HG02571 (cell line): ENCODE results near the gene ADARB2.
"Not testable (repeated sequence)": the region's sequence is repeated elsewhere in the genome, so short reads cannot be mapped to it uniquely, and the experiment has no call there.

Source experiments
- ATAC-seq: cut with Tn5 transposase; IDR thresholded peaks from one replicate; pipeline ENCODE4 v1.9.1; 2021; ENCODE audit warnings: mild to moderate bottlenecking, moderate library complexity; ENCODE audit not compliant: unreplicated experiment

ADARB2 gene

DNA sequence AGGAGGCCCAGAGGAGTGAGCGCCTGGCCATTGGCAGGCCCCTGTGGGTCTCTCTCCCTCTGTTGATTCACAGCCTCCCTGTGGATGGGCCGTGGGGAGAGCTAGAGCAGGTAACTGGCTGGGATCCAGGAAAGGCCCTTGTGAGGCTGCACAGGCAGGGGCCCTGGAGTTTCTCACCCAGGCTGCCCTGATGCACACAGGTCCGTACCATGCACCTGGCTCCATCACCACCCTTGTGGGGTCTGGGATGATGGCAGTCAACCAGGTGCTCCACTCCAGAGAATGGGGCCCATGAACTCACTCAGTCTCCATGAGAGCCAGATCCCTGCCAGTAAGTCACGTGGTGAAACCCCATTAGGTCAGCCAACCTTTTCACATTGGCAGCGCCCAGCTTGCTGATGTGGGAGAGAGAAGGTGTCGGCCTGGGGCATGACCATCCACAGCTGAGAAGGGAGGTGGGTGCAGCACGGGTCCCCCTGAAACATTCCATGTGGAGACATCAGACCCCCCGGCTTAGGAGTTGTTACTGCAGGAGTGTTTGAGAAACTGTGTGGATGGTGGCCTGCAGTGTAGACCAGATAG lies 320.8 kb downstream of the ADARB2 start:
- no peak for ATAC-seq

- no peak for ATAC-seq
These were observed 322.4 kb downstream of the ADARB2 start for GRCh38 chr10:1414893-1415292.

GRCh38 chr10:1414346-1414745 lies 323.0 kb downstream of the ADARB2 start:
- not testable (repeated sequence) for ATAC-seq

GRCh38 chr10:1413823-1414222 lies 323.5 kb downstream of the ADARB2 start:
- no peak for ATAC-seq

DNA sequence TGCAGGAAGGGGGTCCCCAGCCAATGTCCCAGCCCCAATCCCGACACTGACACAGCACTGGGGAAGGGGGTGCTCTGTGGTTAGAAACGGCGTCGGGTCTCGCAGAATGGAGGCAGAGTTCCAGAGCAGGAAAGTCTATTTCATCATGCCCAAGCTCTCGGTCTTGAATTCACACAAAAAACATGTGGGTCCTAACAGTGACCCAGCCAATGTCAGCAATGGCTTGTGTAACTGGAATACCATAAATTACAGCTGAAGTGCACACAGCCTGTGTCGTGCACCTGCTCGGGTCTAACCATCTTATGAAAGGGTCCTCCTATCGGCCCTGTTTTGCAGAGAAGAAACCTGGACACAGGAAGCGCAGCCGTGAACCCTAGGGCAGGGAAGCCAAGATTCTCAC lies 324.1 kb downstream of the ADARB2 start:
- ATAC-seq: no peak

DNA sequence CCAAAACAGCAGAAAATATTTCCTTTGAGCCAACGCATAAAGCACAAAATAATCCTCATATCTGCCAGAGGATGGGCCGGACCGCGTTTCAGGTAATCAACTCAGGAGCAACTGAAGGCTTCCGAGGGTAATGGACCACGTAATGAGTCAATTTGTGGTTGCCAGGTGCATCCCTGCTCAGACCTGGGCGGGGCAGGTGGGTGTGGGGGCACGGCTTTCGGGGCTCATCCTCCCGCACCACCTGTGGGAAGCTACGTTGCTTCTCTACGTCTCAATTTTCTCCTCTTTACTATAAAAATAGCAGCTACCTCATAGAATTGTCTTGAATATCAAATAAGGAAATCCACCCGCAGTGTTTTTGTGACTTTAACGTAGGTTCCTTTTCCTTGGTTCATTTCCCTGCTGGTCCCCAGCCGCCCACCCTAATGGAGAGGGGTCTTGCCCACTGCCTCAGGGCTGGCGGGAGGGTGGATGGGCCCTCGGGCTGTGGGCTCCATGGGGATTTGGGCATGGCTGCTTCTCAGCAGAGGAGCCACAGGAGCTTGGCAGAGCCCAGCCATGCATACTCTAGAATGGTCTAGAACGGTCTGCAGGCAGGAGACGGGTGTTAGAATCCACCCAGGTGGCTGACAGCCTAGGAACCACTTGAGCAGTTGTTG lies 324.7 kb downstream of the ADARB2 start:
- no peak for ATAC-seq

- no peak for ATAC-seq
These were observed 325.4 kb downstream of the ADARB2 start for GRCh38 chr10:1411956-1412355.

GRCh38 chr10:1411451-1411850 lies 325.9 kb downstream of the ADARB2 start:
- ATAC-seq: no peak

DNA sequence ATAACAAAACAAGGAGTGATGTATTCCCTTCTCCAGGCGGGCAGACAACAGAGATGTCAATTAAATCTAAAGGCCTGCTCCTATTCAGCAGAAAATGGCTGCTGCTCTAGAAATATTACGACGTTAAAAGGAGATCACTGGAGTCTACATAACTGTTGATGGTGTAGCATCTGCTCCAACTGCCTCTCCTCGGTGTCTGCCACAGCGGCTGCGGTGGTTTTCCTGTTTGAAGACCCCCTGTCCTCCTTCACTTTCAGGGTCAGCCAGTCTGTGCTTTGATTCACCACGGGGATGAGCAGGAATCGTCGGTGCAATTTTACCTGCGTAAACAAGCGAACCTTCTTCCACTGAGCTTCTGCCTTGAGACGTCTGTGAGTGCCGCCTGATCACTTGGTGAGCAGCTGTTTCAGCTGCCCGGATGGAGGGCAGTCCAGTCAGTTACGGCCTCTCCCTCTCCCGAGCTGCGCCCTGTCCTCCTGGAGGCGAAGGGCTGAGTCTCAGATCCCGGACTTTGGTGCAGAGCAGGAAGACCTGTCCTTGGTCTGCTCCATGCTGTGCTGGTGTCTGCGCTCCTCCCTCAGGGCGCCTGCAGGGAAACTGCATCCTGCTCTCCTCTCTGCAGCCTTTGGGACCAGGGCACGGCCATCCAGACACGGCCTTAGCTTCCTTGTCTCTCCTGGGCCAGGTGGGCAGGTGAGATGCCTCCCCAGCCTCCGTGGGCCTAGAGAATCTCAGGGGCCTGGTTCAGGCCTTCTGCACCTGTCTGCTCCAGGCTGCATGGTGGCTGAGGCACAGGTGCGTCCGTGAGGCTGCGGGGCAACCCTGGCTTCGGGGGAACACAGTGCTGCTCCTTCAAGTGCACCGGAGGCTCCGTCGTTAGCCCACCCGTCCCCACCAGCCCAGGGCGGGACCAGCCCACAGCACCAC lies 326.6 kb downstream of the ADARB2 start:
- no peak for ATAC-seq

- no peak for ATAC-seq
These were observed 327.3 kb downstream of the ADARB2 start for GRCh38 chr10:1410032-1410431.

DNA sequence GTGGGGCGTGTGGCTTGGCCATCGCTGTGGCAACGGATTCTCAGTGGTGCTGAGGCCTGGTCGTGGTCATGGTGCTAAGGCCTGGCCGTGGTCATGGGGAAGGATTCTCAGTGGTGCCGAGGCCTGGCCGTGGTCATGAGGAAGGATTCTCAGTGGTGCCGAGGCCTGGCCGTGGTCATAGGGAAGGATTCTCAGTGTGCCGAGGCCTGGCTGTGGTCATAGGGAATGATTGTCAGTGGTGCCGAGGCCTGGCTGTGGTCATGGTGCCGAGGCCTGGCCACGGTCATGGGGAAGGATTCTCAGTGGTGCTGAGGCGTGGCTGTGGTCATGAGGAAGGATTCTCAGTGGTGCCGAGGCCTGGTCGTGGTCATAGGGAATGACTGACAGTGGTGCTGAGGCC lies 327.9 kb downstream of the ADARB2 start:
- ATAC-seq: no peak

DNA sequence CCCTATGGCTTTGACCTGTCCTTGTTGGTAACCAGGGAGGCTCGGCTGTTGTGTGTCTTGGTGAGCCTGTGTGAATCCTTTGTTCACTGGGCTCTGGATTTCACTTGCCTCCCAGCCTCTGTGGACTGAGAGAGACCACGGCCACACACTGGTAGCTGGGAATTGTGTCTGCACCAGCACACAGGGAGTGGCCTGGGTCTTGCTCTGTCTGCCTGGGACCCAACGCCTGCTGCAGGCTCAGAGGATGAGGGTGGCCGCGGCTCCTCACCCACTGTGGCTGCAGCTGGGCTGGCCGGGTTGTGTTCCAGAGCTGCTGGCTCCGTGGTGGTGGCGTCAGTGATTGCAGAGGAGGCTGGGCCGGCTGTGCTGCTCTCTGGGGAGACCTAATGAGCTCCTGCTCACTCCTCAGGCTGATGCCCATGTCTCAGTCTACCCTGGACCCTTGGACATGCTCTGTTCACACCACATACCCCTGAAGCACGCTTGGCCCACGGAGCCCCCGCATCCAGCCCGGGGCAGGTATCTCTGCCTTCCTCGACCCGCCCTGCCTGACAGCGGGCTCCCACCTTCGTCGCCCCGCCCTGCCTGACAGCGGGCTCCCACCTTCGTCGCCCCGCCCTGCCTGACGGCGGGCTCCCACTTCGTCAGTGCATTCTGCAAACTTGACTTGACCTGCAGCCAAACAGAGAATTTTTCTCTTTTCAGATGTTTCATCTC lies 328.5 kb downstream of the ADARB2 start:
- no peak for ATAC-seq

DNA sequence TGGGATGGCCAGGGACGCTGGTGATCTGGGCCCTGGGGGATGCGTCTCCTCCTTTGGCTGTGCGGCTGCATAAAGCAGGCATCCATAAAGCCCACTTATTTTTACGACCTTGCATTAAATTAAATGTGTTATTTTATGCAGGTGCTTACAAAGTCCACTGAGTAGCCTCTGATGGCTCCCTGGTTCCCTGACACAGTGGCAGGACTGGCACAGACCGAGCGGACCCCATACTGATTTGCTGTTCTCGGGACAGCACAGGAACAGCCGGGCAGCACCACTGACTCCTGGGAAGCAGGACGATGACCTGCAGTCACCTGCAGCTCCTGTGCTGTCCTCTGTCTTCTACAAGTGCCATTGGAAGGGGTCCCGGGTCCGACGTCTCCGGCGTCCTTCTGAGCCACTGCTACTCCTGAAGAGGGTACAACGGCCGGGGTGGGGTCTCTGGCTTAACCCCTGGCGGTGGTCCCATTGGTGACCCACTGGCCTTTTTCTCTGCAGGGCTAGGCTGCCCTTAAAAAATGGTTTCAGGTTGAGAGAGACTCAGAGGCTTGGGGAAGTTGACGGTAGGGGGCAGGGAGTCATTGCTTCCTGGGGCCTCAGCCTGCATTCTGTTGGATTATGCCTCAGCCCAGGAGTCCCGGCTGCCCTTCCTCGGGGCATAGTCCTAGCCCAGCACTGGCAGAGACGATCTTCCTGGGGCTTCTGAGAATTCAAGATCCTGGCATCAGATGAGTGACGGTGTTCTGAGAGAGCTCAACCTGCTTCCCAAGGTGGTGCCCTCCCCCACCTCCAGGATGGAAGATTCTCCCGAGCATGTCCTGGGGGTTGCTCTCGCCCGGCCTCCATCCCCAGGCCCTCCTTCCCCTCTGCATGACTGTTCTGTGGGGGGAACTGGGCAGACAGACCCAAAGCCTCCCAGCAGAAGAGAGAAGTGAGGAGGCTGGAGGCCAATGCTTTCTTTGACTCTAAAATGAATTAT lies 330.1 kb downstream of the ADARB2 start:
- ATAC-seq: no peak

- ATAC-seq: no peak
These were observed 331.0 kb downstream of the ADARB2 start for GRCh38 chr10:1406132-1406966.

DNA sequence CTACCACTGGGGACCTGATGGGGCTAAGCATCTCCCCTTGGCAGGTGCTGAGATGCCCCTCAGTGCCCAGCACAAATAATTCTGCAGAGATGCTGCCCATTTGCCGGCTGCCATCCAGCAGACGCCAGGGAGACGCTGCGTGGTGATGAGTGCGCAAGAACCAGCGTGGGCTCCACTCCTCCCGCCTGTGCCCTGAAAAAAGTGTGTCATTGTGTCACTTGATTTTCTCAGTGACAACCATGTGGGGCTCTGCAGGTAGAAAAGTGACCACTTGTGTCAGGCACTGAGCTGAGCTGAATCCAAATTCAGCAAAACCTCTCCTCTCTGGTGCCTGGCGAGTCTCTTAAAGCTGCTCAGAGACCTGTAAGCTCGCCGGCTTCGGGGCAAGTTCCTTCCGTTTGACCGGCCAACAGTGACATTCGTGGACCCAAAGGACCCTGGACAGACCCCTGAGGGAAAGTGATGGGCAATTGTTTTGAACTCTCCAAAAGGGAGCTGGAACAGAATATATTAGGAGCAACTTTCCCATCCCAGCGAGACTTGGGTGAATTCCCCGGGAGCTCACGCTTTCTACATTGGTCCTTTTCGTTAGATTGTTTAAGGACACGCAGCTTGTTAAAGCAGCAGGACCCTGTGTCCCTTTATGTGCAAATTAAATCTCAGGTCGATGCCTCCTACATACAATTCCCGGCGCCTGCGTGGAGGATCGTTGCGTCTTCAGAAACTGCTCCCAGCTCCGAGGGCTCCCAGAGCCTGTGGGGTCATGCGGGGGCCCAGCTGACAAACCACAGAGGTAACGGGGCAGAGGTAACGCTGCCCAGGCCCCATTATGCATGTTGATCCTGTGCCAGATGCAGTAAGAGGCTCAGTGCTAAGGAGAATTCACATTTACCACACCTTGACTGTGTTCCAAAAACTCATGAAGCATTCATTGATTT lies 332.7 kb downstream of the ADARB2 start:
- ATAC-seq: no peak

- ATAC-seq: no peak
These were observed 333.6 kb downstream of the ADARB2 start for GRCh38 chr10:1403508-1404322.

- no peak for ATAC-seq
These were observed 334.4 kb downstream of the ADARB2 start for GRCh38 chr10:1402816-1403507.
